ENCODE data around the gene RNF224. TPM values are rescaled to one million over a fixed set of nuclear protein-coding genes. Genes with fewer than 3 reads are reported as not detected.
A peak's percentile ranks its signal among the peaks of the same experiment; 100 is the strongest.

Gene RNF224
- total RNA-seq, 1 donor from 2014 or later = 0.35 TPM

GRCh38 chr9:137193771-137194170 lies 33.5 kb upstream of the RNF224 start:
- Histone ChIP-seq H3K36me3 (peaks cover 24% of the 10 kb centered on the region), H3K27ac (no peak overlapping the region), H3K9me3 (no peaks in the 10 kb centered on the region), H3K4me1 (peaks cover 30% of the 10 kb centered on the region), H3K27me3 (no peaks in the 10 kb centered on the region), H3K4me3 (no peak overlapping the region)
- intact Hi-C loops (cut with DNase I) = no loop called here
- ATAC-seq (no peak), DNase-seq (no peak)
- TF ChIP-seq, protein P1, sequence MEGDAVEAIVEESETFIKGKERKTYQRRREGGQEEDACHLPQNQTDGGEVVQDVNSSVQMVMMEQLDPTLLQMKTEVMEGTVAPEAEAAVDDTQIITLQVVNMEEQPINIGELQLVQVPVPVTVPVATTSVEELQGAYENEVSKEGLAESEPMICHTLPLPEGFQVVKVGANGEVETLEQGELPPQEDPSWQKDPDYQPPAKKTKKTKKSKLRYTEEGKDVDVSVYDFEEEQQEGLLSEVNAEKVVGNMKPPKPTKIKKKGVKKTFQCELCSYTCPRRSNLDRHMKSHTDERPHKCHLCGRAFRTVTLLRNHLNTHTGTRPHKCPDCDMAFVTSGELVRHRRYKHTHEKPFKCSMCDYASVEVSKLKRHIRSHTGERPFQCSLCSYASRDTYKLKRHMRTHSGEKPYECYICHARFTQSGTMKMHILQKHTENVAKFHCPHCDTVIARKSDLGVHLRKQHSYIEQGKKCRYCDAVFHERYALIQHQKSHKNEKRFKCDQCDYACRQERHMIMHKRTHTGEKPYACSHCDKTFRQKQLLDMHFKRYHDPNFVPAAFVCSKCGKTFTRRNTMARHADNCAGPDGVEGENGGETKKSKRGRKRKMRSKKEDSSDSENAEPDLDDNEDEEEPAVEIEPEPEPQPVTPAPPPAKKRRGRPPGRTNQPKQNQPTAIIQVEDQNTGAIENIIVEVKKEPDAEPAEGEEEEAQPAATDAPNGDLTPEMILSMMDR (IDR thresholded peaks at IDR 0.05) = no peak

GRCh38 chr9:137194388-137194787 lies 32.9 kb upstream of the RNF224 start:
- Histone ChIP-seq H3K27me3 (no peaks in the 10 kb centered on the region), H3K4me3 (no peak overlapping the region), H3K27ac (no peak overlapping the region), H3K9me3 (no peaks in the 10 kb centered on the region), H3K36me3 (peaks cover 24% of the 10 kb centered on the region), H3K4me1 (peaks cover 34% of the 10 kb centered on the region)
- intact Hi-C loops (cut with DNase I) = no loop called here
- ATAC-seq (no peak), DNase-seq (no peak)
- TF ChIP-seq, protein P1 (IDR thresholded peaks at IDR 0.05) = no peak

GRCh38 chr9:137194909-137195308 lies 32.4 kb upstream of the RNF224 start:
- TF ChIP-seq, protein P1 (IDR thresholded peaks at IDR 0.05) = no peak
- Histone ChIP-seq H3K27ac (no peak overlapping the region), H3K27me3 (no peaks in the 10 kb centered on the region), H3K9me3 (no peaks in the 10 kb centered on the region), H3K4me1 (peaks cover 34% of the 10 kb centered on the region), H3K4me3 (no peak overlapping the region), H3K36me3 (peaks cover 22% of the 10 kb centered on the region)
- ATAC-seq (no peak), DNase-seq (no peak)
- intact Hi-C loops (cut with DNase I) = no loop called here

DNA sequence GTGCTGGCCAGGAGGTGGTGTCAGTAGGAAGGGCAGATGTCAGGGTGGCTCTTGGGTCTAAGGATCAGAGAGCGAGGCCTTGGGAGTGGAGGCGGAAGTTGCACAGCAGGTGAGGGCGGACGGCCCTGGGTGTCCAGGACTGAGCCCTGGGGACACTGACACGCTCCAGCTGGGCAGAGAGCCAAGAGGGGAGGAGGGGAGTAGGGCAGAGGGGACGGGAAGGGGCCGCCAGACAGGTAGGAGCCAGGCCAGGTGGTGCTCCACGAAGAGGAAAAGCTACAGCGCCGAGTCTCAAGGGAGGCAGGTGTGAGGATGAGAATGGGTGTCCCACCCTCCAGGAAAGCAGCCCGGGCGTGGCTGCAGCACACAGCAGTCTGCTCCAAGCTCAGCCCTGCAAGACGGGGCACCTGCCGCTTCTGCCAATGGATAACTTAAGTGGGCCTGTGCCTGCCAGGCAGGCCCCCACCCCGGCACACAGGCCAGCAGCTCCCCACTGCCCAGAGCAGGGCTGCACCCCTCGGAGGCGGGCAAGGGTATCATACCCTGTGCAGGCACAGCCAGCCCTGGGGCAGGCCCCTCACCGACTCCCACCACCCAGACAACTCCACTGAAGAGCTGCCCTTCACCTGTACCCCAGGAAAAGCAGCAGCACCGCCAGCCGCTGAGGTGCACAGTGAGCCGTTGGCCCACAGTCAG lies 31.6 kb upstream of the RNF224 start:
- no peak overlapping the region for H3K4me3 ChIP-seq
- ATAC-seq (no peak), DNase-seq (no peak)
- no peaks in the 10 kb centered on the region for H3K27me3 ChIP-seq
- intact Hi-C loops (cut with DNase I) = no loop called here
- peaks cover 28% of the 10 kb centered on the region for H3K4me1 ChIP-seq
- TF ChIP-seq, protein P1 (IDR thresholded peaks at IDR 0.05) = no peak
- H3K27ac ChIP-seq = no peak overlapping the region
- peaks cover 15% of the 10 kb centered on the region for H3K36me3 ChIP-seq
- H3K9me3 ChIP-seq = no peaks in the 10 kb centered on the region

- Histone ChIP-seq H3K4me1 (peaks cover 41% of the 10 kb centered on the region), H3K4me3 (peak overlapping the region; percentile 55), H3K27me3 (no peaks in the 10 kb centered on the region), H3K27ac (peak overlapping the region; percentile 68), H3K36me3 (no peaks in the 10 kb centered on the region), H3K9me3 (no peaks in the 10 kb centered on the region)
- peak; percentile 83 for DNase-seq
- intact Hi-C loops (cut with DNase I) = no loop called here
- peak; percentile 35 for ATAC-seq
- TF ChIP-seq, protein P1 (IDR thresholded peaks at IDR 0.05) = no peak
These were observed 29.0 kb upstream of the RNF224 start for GRCh38 chr9:137198051-137198901.
